Loucy (cell line): ENCODE data around the gene SLC39A11.
"Not testable (repeated sequence)": the region's sequence is repeated elsewhere in the genome, so short reads cannot be mapped to it uniquely, and the experiment has no call there.

Source experiments
- H2AFZ ChIP-seq: fragments of 200-600 bp; sonication (generic); 2 replicates; pipeline ENCODE4 v1.6.0; 2016; ENCODE audit warnings: antibody characterized with exemption, mild to moderate bottlenecking, low read length, moderate library complexity
- H3F3A ChIP-seq: fragments of 200-600 bp; 2 replicates; pipeline ENCODE4 v1.6.0; 2016; ENCODE audit warnings: antibody characterized with exemption, low read depth, mild to moderate bottlenecking
- H3K27me3 ChIP-seq: fragments of 200-600 bp; sonication (generic); 2 replicates; pipeline ENCODE4 v1.6.1; 2014; ENCODE audit warnings: low read length, mild to moderate bottlenecking; ENCODE audit not compliant: insufficient read depth, poor library complexity, severe bottlenecking
- H3K36me3 ChIP-seq: fragments of 200-600 bp; sonication (generic); 2 replicates; pipeline ENCODE4 v1.6.1; 2016; ENCODE audit warnings: low read length; ENCODE audit not compliant: insufficient read depth
- H3K4me1 ChIP-seq: fragments of 200-600 bp; sonication (generic); 2 replicates; pipeline ENCODE4 v1.5.1; 2014; ENCODE audit warnings: low read length, mild to moderate bottlenecking; ENCODE audit not compliant: insufficient read depth, poor library complexity, severe bottlenecking
- H3K4me2 ChIP-seq: fragments of 200-600 bp; sonication (generic); 2 replicates; pipeline ENCODE4 v1.6.0; 2014; ENCODE audit warnings: antibody characterized with exemption, low read length, low read depth, mild to moderate bottlenecking; ENCODE audit not compliant: poor library complexity, severe bottlenecking
- H3K4me3 ChIP-seq: fragments of 200-600 bp; sonication (generic); 2 replicates; pipeline ENCODE4 v1.5.1; 2014; ENCODE audit warnings: low read length, mild to moderate bottlenecking, mixed read lengths; ENCODE audit not compliant: poor library complexity, severe bottlenecking
- H3K79me2 ChIP-seq: fragments of 200-600 bp; sonication (generic); 2 replicates; pipeline ENCODE4 v1.6.1; 2014; ENCODE audit warnings: low read length; ENCODE audit not compliant: insufficient read depth
- H3K9ac ChIP-seq: fragments of 200-600 bp; sonication (generic); 2 replicates; pipeline ENCODE4 v1.6.0; 2014; ENCODE audit warnings: mild to moderate bottlenecking, low read depth, low read length, moderate library complexity; ENCODE audit not compliant: poor library complexity, severe bottlenecking
- H3K9me2 ChIP-seq: fragments of 200-600 bp; sonication (generic); replicated peaks from 2 replicates; pipeline ENCODE4 v1.6.1; 2016; ENCODE audit warnings: low read depth, low read length, mixed read lengths
- H3K9me3 ChIP-seq: fragments of 200-600 bp; sonication (generic); 2 replicates; pipeline ENCODE4 v1.6.1; 2014; ENCODE audit warnings: mild to moderate bottlenecking, antibody characterized with exemption, low read length, low read depth; ENCODE audit not compliant: insufficient read depth
- H4K20me1 ChIP-seq: fragments of 200-600 bp; sonication (generic); 2 replicates; pipeline ENCODE4 v1.6.0; 2014; ENCODE audit warnings: antibody characterized with exemption, low read length, mild to moderate bottlenecking; ENCODE audit not compliant: insufficient read depth, poor library complexity, severe bottlenecking
- EZH2phosphoT487 ChIP-seq: fragments of 200-600 bp; IDR thresholded peaks from 2 replicates; pipeline ENCODE4 v1.6.1; 2018; ENCODE audit warnings: antibody characterized with exemption, mild to moderate bottlenecking, moderate library complexity, borderline replicate concordance
- TF ChIP-seq, protein P1 (sequence below): fragments of 200-600 bp; sonication (generic); conservative IDR thresholded peaks from 2 replicates; pipeline ENCODE4 v1.5.1; 2014; ENCODE audit warnings: mild to moderate bottlenecking, antibody characterized with exemption, low read length

Gene SLC39A11

DNA sequence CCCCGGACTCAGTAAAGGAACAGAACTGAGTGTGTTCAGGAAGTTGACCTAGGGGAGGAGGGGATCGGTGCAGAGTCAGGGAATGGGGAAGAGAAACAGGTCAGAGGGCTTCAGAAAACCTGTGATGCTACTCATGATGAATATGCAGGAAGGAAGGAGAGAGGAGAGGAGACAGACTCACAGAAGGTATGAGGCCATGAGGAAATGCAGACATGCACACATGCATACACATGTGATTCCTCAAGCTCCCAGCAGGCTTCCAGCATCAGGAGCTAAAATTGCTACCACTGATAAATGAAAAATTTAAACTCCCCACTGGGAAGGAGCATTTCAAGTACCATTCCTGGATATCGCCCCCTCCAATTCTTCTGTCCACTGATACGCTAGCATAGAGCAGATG lies 262.6 kb downstream of the SLC39A11 start:
- Histone ChIP-seq H3K4me2 (no peak overlapping the region), H3K9ac (no peak overlapping the region), H3K9me3 (peaks cover 19% of the 10 kb centered on the region), H3K79me2 (no peaks in the 10 kb centered on the region), H4K20me1 (no peaks in the 10 kb centered on the region), H2AFZ (no peak overlapping the region), H3K27me3 (no peaks in the 10 kb centered on the region), H3K4me1 (no peaks in the 10 kb centered on the region), H3K9me2 (no peaks in the 10 kb centered on the region), H3K36me3 (no peaks in the 10 kb centered on the region), H3K4me3 (no peak overlapping the region), H3F3A (no peaks in the 10 kb centered on the region)
- TF ChIP-seq, protein P1, sequence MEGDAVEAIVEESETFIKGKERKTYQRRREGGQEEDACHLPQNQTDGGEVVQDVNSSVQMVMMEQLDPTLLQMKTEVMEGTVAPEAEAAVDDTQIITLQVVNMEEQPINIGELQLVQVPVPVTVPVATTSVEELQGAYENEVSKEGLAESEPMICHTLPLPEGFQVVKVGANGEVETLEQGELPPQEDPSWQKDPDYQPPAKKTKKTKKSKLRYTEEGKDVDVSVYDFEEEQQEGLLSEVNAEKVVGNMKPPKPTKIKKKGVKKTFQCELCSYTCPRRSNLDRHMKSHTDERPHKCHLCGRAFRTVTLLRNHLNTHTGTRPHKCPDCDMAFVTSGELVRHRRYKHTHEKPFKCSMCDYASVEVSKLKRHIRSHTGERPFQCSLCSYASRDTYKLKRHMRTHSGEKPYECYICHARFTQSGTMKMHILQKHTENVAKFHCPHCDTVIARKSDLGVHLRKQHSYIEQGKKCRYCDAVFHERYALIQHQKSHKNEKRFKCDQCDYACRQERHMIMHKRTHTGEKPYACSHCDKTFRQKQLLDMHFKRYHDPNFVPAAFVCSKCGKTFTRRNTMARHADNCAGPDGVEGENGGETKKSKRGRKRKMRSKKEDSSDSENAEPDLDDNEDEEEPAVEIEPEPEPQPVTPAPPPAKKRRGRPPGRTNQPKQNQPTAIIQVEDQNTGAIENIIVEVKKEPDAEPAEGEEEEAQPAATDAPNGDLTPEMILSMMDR = no peak
- no peak for TF ChIP-seq EZH2phosphoT487

DNA sequence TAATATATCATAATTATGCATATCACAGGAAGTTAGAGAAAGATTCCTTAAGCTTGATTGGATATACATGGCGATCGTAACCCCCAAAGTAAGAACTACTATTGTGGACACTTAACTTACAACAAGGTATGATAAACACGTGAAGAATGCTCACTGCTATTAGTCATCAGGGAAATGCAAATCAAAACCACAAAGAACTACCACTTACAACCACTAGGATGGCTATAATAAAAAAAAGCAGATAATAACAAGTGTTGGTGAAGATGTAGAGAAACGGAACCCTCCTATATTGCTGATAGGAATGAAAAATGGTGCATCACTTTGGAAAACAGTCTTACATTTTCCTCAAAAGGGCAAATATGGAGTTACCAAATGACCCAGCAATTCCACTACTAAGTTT lies 265.9 kb downstream of the SLC39A11 start:
- Histone ChIP-seq H3K27me3 (no peaks in the 10 kb centered on the region), H2AFZ (no peak overlapping the region), H3K79me2 (no peaks in the 10 kb centered on the region), H3K36me3 (no peaks in the 10 kb centered on the region; the same call in 1 of the 2 replicates), H4K20me1 (no peaks in the 10 kb centered on the region), H3K4me1 (no peaks in the 10 kb centered on the region), H3K4me2 (no peak overlapping the region), H3K9me2 (no peaks in the 10 kb centered on the region), H3K9me3 (peaks cover 23% of the 10 kb centered on the region), H3F3A (no peaks in the 10 kb centered on the region), H3K9ac (no peak overlapping the region), H3K4me3 (no peak overlapping the region)
- TF ChIP-seq, protein P1 = no peak
- no peak for TF ChIP-seq EZH2phosphoT487

DNA sequence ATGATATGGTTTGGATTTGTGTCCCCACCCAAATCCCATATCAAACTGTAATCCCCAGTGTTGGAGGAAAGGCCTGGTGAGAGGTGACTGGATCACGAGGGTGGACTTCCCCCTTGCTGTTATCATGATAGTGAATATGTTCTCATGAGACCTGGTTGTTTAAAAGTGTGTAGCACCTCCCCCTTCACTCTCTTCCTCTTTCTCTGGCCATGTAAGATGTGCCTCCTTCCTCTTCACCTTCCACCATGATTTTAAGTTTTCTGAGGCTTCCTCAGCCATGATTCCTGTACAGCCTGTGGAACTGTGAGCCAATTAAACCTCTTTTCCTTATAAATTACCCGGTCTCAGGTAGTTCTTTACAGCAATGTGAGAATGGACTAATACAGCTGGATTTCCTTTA lies 266.4 kb downstream of the SLC39A11 start:
- not testable (repeated sequence) for H3K36me3 ChIP-seq, H4K20me1 ChIP-seq, H3K79me2 ChIP-seq, H2AFZ ChIP-seq, H3K4me1 ChIP-seq, H3K27me3 ChIP-seq, H3K4me3 ChIP-seq, H3K9me2 ChIP-seq, H3K4me2 ChIP-seq, H3F3A ChIP-seq, H3K9ac ChIP-seq
- peaks cover 23% of the 10 kb centered on the region for H3K9me3 ChIP-seq

DNA sequence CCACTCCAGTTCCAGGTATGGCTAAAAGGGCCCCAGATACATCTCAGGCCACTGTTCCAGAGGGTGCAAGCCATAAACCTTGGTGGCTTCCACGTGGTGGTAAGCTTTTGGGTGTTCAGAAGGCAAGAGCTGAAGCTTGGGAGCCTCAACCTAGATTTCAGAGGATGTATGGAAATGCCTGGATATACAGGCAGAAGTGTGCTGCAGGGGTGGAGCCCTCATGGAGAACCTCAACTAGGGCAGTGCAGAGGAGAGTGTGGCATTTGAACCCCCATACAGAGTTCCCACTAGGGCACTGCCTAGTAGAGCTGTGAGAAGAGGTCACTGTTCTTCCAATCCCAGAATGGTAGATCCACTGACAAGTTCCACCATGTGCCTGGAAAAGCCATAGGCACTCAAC lies 267.3 kb downstream of the SLC39A11 start:
- TF ChIP-seq, protein P1 = no peak
- no peak for TF ChIP-seq EZH2phosphoT487
- no peak overlapping the region for H2AFZ ChIP-seq

DNA sequence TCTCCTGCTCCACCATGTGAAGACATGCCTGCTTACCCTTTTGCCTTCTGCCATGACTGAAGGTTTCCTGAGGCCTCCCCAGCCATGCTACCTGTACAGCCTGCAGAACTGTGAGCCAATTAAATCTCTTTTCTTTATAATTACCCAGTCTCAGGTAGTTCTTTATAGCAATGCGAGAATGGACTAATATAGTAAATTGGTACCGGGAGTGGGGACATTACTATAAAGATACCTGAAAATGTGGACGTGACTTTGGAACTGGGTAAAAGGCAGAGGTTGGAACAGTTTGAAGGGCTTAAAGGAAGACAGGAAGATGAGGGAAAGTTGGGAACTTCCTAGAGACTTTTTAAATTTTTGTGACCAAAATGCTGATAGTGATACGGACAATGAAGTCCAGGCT lies 268.2 kb downstream of the SLC39A11 start:
- not testable (repeated sequence) for H3F3A ChIP-seq, H3K9ac ChIP-seq, H3K4me3 ChIP-seq, H2AFZ ChIP-seq, H3K4me2 ChIP-seq, H3K27me3 ChIP-seq, H3K36me3 ChIP-seq, H3K9me2 ChIP-seq, H3K79me2 ChIP-seq, H3K4me1 ChIP-seq, H4K20me1 ChIP-seq
- peaks cover 23% of the 10 kb centered on the region for H3K9me3 ChIP-seq

More for the DNA sequence above, 267.3 kb downstream of the SLC39A11 start:
- H3K4me3 ChIP-seq = no peak overlapping the region
- H3K27me3 ChIP-seq = no peaks in the 10 kb centered on the region
- no peak overlapping the region for H3K9ac ChIP-seq
- H3K79me2 ChIP-seq = no peaks in the 10 kb centered on the region
- H3F3A ChIP-seq = no peaks in the 10 kb centered on the region
- H3K4me1 ChIP-seq = no peaks in the 10 kb centered on the region
- no peaks in the 10 kb centered on the region for H3K9me2 ChIP-seq
- H3K36me3 ChIP-seq = no peaks in the 10 kb centered on the region; the same call in 1 of the 2 replicates
- H4K20me1 ChIP-seq = no peaks in the 10 kb centered on the region
- no peak overlapping the region for H3K4me2 ChIP-seq
- H3K9me3 ChIP-seq = peaks cover 23% of the 10 kb centered on the region
